Measurements from ENCODE around the gene DARS1.
A peak's percentile ranks its signal among the peaks of the same experiment; 100 is the strongest.
"Not testable (repeated sequence)": the region's sequence is repeated elsewhere in the genome, so short reads cannot be mapped to it uniquely, and the experiment has no call there.

DARS1 gene

GRCh38 chr2:135885709-135886108 is 99.7 kb downstream of the DARS1 start:
- no peaks in the 10 kb centered on the region for H3K9me3 ChIP-seq (ENCODE audit: insufficient read depth, low read depth, low read length)
- no peak overlapping the region for H3K27ac ChIP-seq (ENCODE audit: low read depth, low read length)
- H4K91ac ChIP-seq (ENCODE audit: low read depth, low read length) = no peak overlapping the region
- no peak overlapping the region for H3K4me3 ChIP-seq (ENCODE audit: low read depth, low read length)
- WGBS (ENCODE audit: extremely low coverage, insufficient coverage, insufficient read length) = no CpG with 5 or more reads among the region's 4 CpGs
- H2BK120ac ChIP-seq (ENCODE audit: insufficient read depth, low read length, poor library complexity) = no peak overlapping the region
- H2AFZ ChIP-seq (ENCODE audit: insufficient read depth, low read length, poor library complexity) = no peak overlapping the region
- H3K18ac ChIP-seq (ENCODE audit: low read length) = no peak overlapping the region
- H3K4ac ChIP-seq (ENCODE audit: low read depth, low read length) = no peak overlapping the region
- H3K36me3 ChIP-seq (ENCODE audit: control insufficient read depth in 1 of 2, insufficient read depth in 2 of 2, low read length in 2 of 2) = no peaks in the 10 kb centered on the region
- no peaks in the 10 kb centered on the region for H3K27me3 ChIP-seq (ENCODE audit: insufficient read depth, low read length)
- no peak overlapping the region for H2BK12ac ChIP-seq (ENCODE audit: low read length)
- H3K9ac ChIP-seq (ENCODE audit: low read length) = no peak overlapping the region
- H4K8ac ChIP-seq (ENCODE audit: low read depth, low read length) = no peak overlapping the region
- no peak for DNase-seq
- H3K4me1 ChIP-seq (ENCODE audit: control insufficient read depth in 1 of 2, insufficient read depth in 2 of 2, low read length in 2 of 2) = no peaks in the 10 kb centered on the region
- no peak overlapping the region for H3K23ac ChIP-seq (ENCODE audit: low read length)
- no peak overlapping the region for H3K4me2 ChIP-seq (ENCODE audit: low read length)
- no peak overlapping the region for H2BK5ac ChIP-seq (ENCODE audit: low read depth, low read length, poor library complexity)
- H4K12ac ChIP-seq (ENCODE audit: low read depth, low read length) = no peak overlapping the region
- no peak overlapping the region for H2AK5ac ChIP-seq (ENCODE audit: low read length)
- H3K14ac ChIP-seq (ENCODE audit: low read length) = no peak overlapping the region
- no peaks in the 10 kb centered on the region for H3K79me2 ChIP-seq (ENCODE audit: control insufficient read depth, insufficient read depth, low read length, poor library complexity)
- no peaks in the 10 kb centered on the region for H3K79me1 ChIP-seq (ENCODE audit: low read length)

- H3K27me3 ChIP-seq (ENCODE audit: insufficient read depth, low read length) = no peaks in the 10 kb centered on the region
- no peak overlapping the region for H2AFZ ChIP-seq (ENCODE audit: insufficient read depth, low read length, poor library complexity)
- no peak overlapping the region for H4K91ac ChIP-seq (ENCODE audit: low read depth, low read length)
- H3K9ac ChIP-seq (ENCODE audit: low read length) = no peak overlapping the region
- no peak overlapping the region for H4K8ac ChIP-seq (ENCODE audit: low read depth, low read length)
- no peak overlapping the region for H3K27ac ChIP-seq (ENCODE audit: low read depth, low read length)
- no peak overlapping the region for H3K23ac ChIP-seq (ENCODE audit: low read length)
- H3K9me3 ChIP-seq (ENCODE audit: insufficient read depth, low read depth, low read length) = no peaks in the 10 kb centered on the region
- no CpG with 5 or more reads among the region's 3 CpGs for WGBS (ENCODE audit: extremely low coverage, insufficient coverage, insufficient read length)
- H3K36me3 ChIP-seq (ENCODE audit: control insufficient read depth in 1 of 2, insufficient read depth in 2 of 2, low read length in 2 of 2) = no peaks in the 10 kb centered on the region
- no peak overlapping the region for H3K14ac ChIP-seq (ENCODE audit: low read length)
- no peaks in the 10 kb centered on the region for H3K79me1 ChIP-seq (ENCODE audit: low read length)
- no peak overlapping the region for H3K18ac ChIP-seq (ENCODE audit: low read length)
- no peak overlapping the region for H3K4me3 ChIP-seq (ENCODE audit: low read depth, low read length)
- H4K12ac ChIP-seq (ENCODE audit: low read depth, low read length) = no peak overlapping the region
- no peaks in the 10 kb centered on the region for H3K4me1 ChIP-seq (ENCODE audit: control insufficient read depth in 1 of 2, insufficient read depth in 2 of 2, low read length in 2 of 2)
- no peaks in the 10 kb centered on the region for H3K79me2 ChIP-seq (ENCODE audit: control insufficient read depth, insufficient read depth, low read length, poor library complexity)
- H3K4me2 ChIP-seq (ENCODE audit: low read length) = no peak overlapping the region
- H2BK5ac ChIP-seq (ENCODE audit: low read depth, low read length, poor library complexity) = no peak overlapping the region
- DNase-seq = no peak
- H2BK12ac ChIP-seq (ENCODE audit: low read length) = no peak overlapping the region
- no peak overlapping the region for H2BK120ac ChIP-seq (ENCODE audit: insufficient read depth, low read length, poor library complexity)
- H3K4ac ChIP-seq (ENCODE audit: low read depth, low read length) = no peak overlapping the region
- H2AK5ac ChIP-seq (ENCODE audit: low read length) = no peak overlapping the region
These were observed 103.0 kb downstream of the DARS1 start for GRCh38 chr2:135882415-135882814.

GRCh38 chr2:135876770-135877169 is 108.7 kb downstream of the DARS1 start:
- not testable (repeated sequence) for H2BK120ac ChIP-seq (ENCODE audit: insufficient read depth, low read length, poor library complexity); H3K79me2 ChIP-seq (ENCODE audit: control insufficient read depth, insufficient read depth, low read length, poor library complexity); H3K27me3 ChIP-seq (ENCODE audit: insufficient read depth, low read length); H3K4me3 ChIP-seq (ENCODE audit: low read depth, low read length); H3K18ac ChIP-seq (ENCODE audit: low read length); H2AFZ ChIP-seq (ENCODE audit: insufficient read depth, low read length, poor library complexity); H3K14ac ChIP-seq (ENCODE audit: low read length); H3K36me3 ChIP-seq (ENCODE audit: control insufficient read depth in 1 of 2, insufficient read depth in 2 of 2, low read length in 2 of 2); H3K79me1 ChIP-seq (ENCODE audit: low read length); H3K27ac ChIP-seq (ENCODE audit: low read depth, low read length); H3K9ac ChIP-seq (ENCODE audit: low read length); H3K9me3 ChIP-seq (ENCODE audit: insufficient read depth, low read depth, low read length); H3K23ac ChIP-seq (ENCODE audit: low read length); H3K4me1 ChIP-seq (ENCODE audit: control insufficient read depth in 1 of 2, insufficient read depth in 2 of 2, low read length in 2 of 2); H3K4ac ChIP-seq (ENCODE audit: low read depth, low read length); H2BK5ac ChIP-seq (ENCODE audit: low read depth, low read length, poor library complexity); H4K91ac ChIP-seq (ENCODE audit: low read depth, low read length); DNase-seq; H2AK5ac ChIP-seq (ENCODE audit: low read length); H2BK12ac ChIP-seq (ENCODE audit: low read length)
- H4K8ac ChIP-seq (ENCODE audit: low read depth, low read length) = peak overlapping the region; percentile 61
- peak overlapping the region; percentile 22 for H4K12ac ChIP-seq (ENCODE audit: low read depth, low read length)
- H3K4me2 ChIP-seq (ENCODE audit: low read length) = peak overlapping the region; percentile 39
- WGBS (ENCODE audit: extremely low coverage, insufficient coverage, insufficient read length) = no CpG with 5 or more reads among the region's 15 CpGs

GRCh38 chr2:135876066-135876711 is 109.2 kb downstream of the DARS1 start, which contains the start of gene MCM6:
MCM6 (minus strand) TSS chr2:135876443; CDS start chr2:135876365, 78 bp downstream.
- H3K9ac ChIP-seq (ENCODE audit: low read length) = peak within 1 kb of the TSS; percentile 91
- H3K4me1 ChIP-seq (ENCODE audit: control insufficient read depth in 1 of 2, insufficient read depth in 2 of 2, low read length in 2 of 2) = peaks cover 0 to 6% of the 10 kb centered on the region in 2 experiments
- H4K91ac ChIP-seq (ENCODE audit: low read depth, low read length) = peak within 1 kb of the TSS; percentile 63
- H2AK5ac ChIP-seq (ENCODE audit: low read length) = no peak within 1 kb of the TSS
- peak within 1 kb of the TSS; percentile 71 for H4K12ac ChIP-seq (ENCODE audit: low read depth, low read length)
- H3K9me3 ChIP-seq (ENCODE audit: insufficient read depth, low read depth, low read length) = no peaks in the 10 kb centered on the region
- no peak within 1 kb of the TSS for H3K23ac ChIP-seq (ENCODE audit: low read length)
- peak within 1 kb of the TSS; percentile 92 for H3K4me2 ChIP-seq (ENCODE audit: low read length)
- peak within 1 kb of the TSS; percentile 78 for H3K4me3 ChIP-seq (ENCODE audit: low read depth, low read length)
- WGBS (ENCODE audit: extremely low coverage, insufficient coverage, insufficient read length) = no CpG with 5 or more reads among the region's 71 CpGs
- H2BK120ac ChIP-seq (ENCODE audit: insufficient read depth, low read length, poor library complexity) = peak within 1 kb of the TSS; percentile 54
- H2BK5ac ChIP-seq (ENCODE audit: low read depth, low read length, poor library complexity) = peak within 1 kb of the TSS; percentile 57
- H3K27me3 ChIP-seq (ENCODE audit: insufficient read depth, low read length) = no peaks in the 10 kb centered on the region
- peaks cover 7% of the 10 kb centered on the region for H3K79me1 ChIP-seq (ENCODE audit: low read length)
- peak within 1 kb of the TSS; percentile 19 for H3K14ac ChIP-seq (ENCODE audit: low read length)
- peak within 1 kb of the TSS; percentile 74 for H3K4ac ChIP-seq (ENCODE audit: low read depth, low read length)
- peak within 1 kb of the TSS; percentile 73 for H3K18ac ChIP-seq (ENCODE audit: low read length)
- H3K79me2 ChIP-seq (ENCODE audit: control insufficient read depth, insufficient read depth, low read length, poor library complexity) = peaks cover 5% of the 10 kb centered on the region
- H3K27ac ChIP-seq (ENCODE audit: low read depth, low read length) = peak within 1 kb of the TSS; percentile 13
- H2AFZ ChIP-seq (ENCODE audit: insufficient read depth, low read length, poor library complexity) = peak within 1 kb of the TSS; percentile 96
- peak within 1 kb of the TSS; percentile 77 for H4K8ac ChIP-seq (ENCODE audit: low read depth, low read length)
- H2BK12ac ChIP-seq (ENCODE audit: low read length) = no peak within 1 kb of the TSS
- H3K36me3 ChIP-seq (ENCODE audit: control insufficient read depth in 1 of 2, insufficient read depth in 2 of 2, low read length in 2 of 2) = peaks cover 3 to 4% of the 10 kb centered on the region in 2 experiments
- peak; percentile 97 to 99 for DNase-seq
